OCI-LY7 (cell line): Measurements from ENCODE around the gene SNHG17. TPM values are rescaled to one million over a fixed set of nuclear protein-coding genes. Genes with fewer than 3 reads are reported as not detected.
"Not testable (repeated sequence)": the region's sequence is repeated elsewhere in the genome, so short reads cannot be mapped to it uniquely, and the experiment has no call there.

Experiments
- BruUV-seq: library from RNA; stranded (reverse); fragments of 400-500 nt; replicated peaks from 2 replicates; lab custom pipeline; 2021; lab: Mats Ljungman, UMichigan
- CTCF ChIA-PET: fragments of 300-600 bp; sonication (Branson Sonifier 250); formaldehyde crosslinking; loops from one replicate; lab custom pipeline; 2022; ENCODE audit warnings: antibody characterized with exemption; ENCODE audit not compliant: unreplicated experiment; lab: Charles Lee
- POLR2A ChIA-PET: fragments of 300-600 bp; sonication (Branson Sonifier 250); formaldehyde crosslinking; loops from one replicate; lab custom pipeline; 2022; ENCODE audit warnings: antibody characterized with exemption; lab: Charles Lee
- DNase-seq: peaks from one replicate; pipeline ENCODE4 v3.0.0-alpha.2; 2015; ENCODE audit warnings: low spot score
- H2AFZ ChIP-seq: fragments of 200-600 bp; sonication (generic), shearing (Covaris generic); 2 replicates; pipeline ENCODE4 v1.6.1; 2014; ENCODE audit warnings: mild to moderate bottlenecking, antibody characterized with exemption, low read length, moderate library complexity
- H3K27ac ChIP-seq: fragments of 200-600 bp; sonication (generic); 2 replicates; pipeline ENCODE4 v1.5.1; 2014; ENCODE audit warnings: mixed run types, low read depth, mild to moderate bottlenecking, moderate library complexity, low read length, inconsistent platforms; ENCODE audit not compliant: poor library complexity, severe bottlenecking
- H3K36me3 ChIP-seq: fragments of 200-600 bp; sonication (generic); 2 replicates; pipeline ENCODE4 v1.6.1; 2014; ENCODE audit warnings: mild to moderate bottlenecking, antibody characterized with exemption, low read length, moderate library complexity, mixed read lengths; ENCODE audit not compliant: insufficient read depth
- H3K4me1 ChIP-seq: fragments of 200-600 bp; sonication (generic); 2 replicates; pipeline ENCODE4 v1.5.1; 2014; ENCODE audit warnings: mild to moderate bottlenecking, low read length; ENCODE audit not compliant: insufficient read depth, poor library complexity, severe bottlenecking
- H3K4me2 ChIP-seq: fragments of 200-600 bp; sonication (generic); 2 replicates; pipeline ENCODE4 v1.6.1; 2014; ENCODE audit warnings: mild to moderate bottlenecking, low read length
- H3K4me3 ChIP-seq: fragments of 200-600 bp; sonication (generic); 2 replicates; pipeline ENCODE4 v1.5.1; 2014; ENCODE audit warnings: mild to moderate bottlenecking, low read depth, low read length; ENCODE audit not compliant: poor library complexity, severe bottlenecking
- H3K79me2 ChIP-seq: fragments of 200-600 bp; sonication (generic); 2 replicates; pipeline ENCODE4 v1.6.1; 2016; ENCODE audit warnings: low read depth, mild to moderate bottlenecking, low read length, moderate library complexity, mixed read lengths; ENCODE audit not compliant: insufficient read depth
- H3K9me2 ChIP-seq: fragments of 200-600 bp; sonication (generic); 2 replicates; pipeline ENCODE4 v1.6.1; 2016; ENCODE audit warnings: mild to moderate bottlenecking, low read length, mixed read lengths; ENCODE audit not compliant: insufficient read depth
- H3K9me3 ChIP-seq: fragments of 200-600 bp; sonication (generic); 2 replicates; pipeline ENCODE4 v1.6.1; 2014; ENCODE audit warnings: mild to moderate bottlenecking, mixed run types, low read length, mixed read lengths
- H4K20me1 ChIP-seq: fragments of 200-600 bp; sonication (generic); 2 replicates; pipeline ENCODE4 v1.6.1; 2014; ENCODE audit warnings: mild to moderate bottlenecking, antibody characterized with exemption, low read length, moderate library complexity, mixed read lengths; ENCODE audit not compliant: insufficient read depth
- CTCF ChIP-seq: fragments of 200-600 bp; sonication (generic); conservative IDR thresholded peaks from 2 replicates; pipeline ENCODE4 v1.5.1; 2014; ENCODE audit warnings: mild to moderate bottlenecking, antibody characterized with exemption, low read length, moderate library complexity, mixed read lengths
- EZH2phosphoT487 ChIP-seq: fragments of 200-600 bp; sonication (generic); IDR thresholded peaks from 2 replicates; pipeline ENCODE4 v1.6.1; 2018; ENCODE audit warnings: low read depth, borderline replicate concordance, mild to moderate bottlenecking, mixed run types, antibody characterized with exemption, low read length, moderate library complexity, mixed read lengths
- intact Hi-C: fragments of 100-400 bp; cut with micrococcal nuclease; formaldehyde crosslinking; loops from one replicate; pipeline ENCODE4 v1.10.0; 2022; ENCODE audit not compliant: unreplicated experiment
- total RNA-seq, 2 experiments: library from RNA; depleted of rRNA in 1 of 2; stranded (reverse); fragments of >200 nt in 1 of 2; shearing (Covaris generic) in 1 of 2; gene quantifications; 2 replicates each; pipeline ENCODE4 v1.2.3, GENCODE V29; 2014 to 2022

The SNHG17 gene
- total RNA-seq, 2 experiments from 2014 or later, result 49.1 to 111 TPM

- TF ChIP-seq CTCF, result no peak
- TF ChIP-seq EZH2phosphoT487, result no peak
- Histone ChIP-seq H2AFZ (no peak overlapping the region), H4K20me1 (no peaks in the 10 kb centered on the region), H3K36me3 (peaks cover 19% of the 10 kb centered on the region), H3K9me3 (no peaks in the 10 kb centered on the region), H3K9me2 (no peaks in the 10 kb centered on the region), H3K4me1 (no peaks in the 10 kb centered on the region), H3K79me2 (no peaks in the 10 kb centered on the region), H3K4me3 (no peak overlapping the region), H3K27ac (no peak overlapping the region), H3K4me2 (no peak overlapping the region)
- no TSS peak for BruUV-seq
- intact Hi-C loops, result no loop called here
- no peak for DNase-seq
- ChIA-PET CTCF (no interaction called here), POLR2A (no interaction called here)
Observed at GRCh38 chr20:38402816-38403215, 32.3 kb downstream of the SNHG17 start.

GRCh38 chr20:38402089-38402488 is 33.0 kb downstream of the SNHG17 start:
- H2AFZ ChIP-seq, result no peak overlapping the region
- no peaks in the 10 kb centered on the region for H4K20me1 ChIP-seq
- ChIA-PET CTCF (no interaction called here), POLR2A (no interaction called here)
- H3K9me3 ChIP-seq, result no peaks in the 10 kb centered on the region
- DNase-seq, result no peak
- H3K27ac ChIP-seq, result no peak overlapping the region
- BruUV-seq, result no TSS peak
- no peak overlapping the region for H3K4me2 ChIP-seq
- H3K36me3 ChIP-seq, result peaks cover 13% of the 10 kb centered on the region
- TF ChIP-seq CTCF (no peak), EZH2phosphoT487 (no peak)
- no peak overlapping the region for H3K4me3 ChIP-seq
- no peaks in the 10 kb centered on the region for H3K4me1 ChIP-seq
- no peaks in the 10 kb centered on the region for H3K79me2 ChIP-seq
- no peaks in the 10 kb centered on the region for H3K9me2 ChIP-seq
- intact Hi-C loops, result no loop called here

GRCh38 chr20:38395751-38396395 is 39.3 kb downstream of the SNHG17 start:
- H2AFZ ChIP-seq, H3K9me2 ChIP-seq, BruUV-seq, DNase-seq, H3K9me3 ChIP-seq, H3K4me3 ChIP-seq, H3K36me3 ChIP-seq, H3K4me2 ChIP-seq, H3K4me1 ChIP-seq, CTCF ChIA-PET, H3K79me2 ChIP-seq, H3K27ac ChIP-seq, intact Hi-C loops, H4K20me1 ChIP-seq: not testable (repeated sequence)
- POLR2A ChIA-PET, result interaction anchor here (0.7 kb wide), 1 partner anchor 618 kb away, joined by 4 read pairs; no protein-coding TSS in a partner anchor
